Fibroblast of the conjunctiva (primary cell): ENCODE measurements around the gene PHLDB2.

Source experiments
- DNase-seq: peaks from one replicate; pipeline ENCODE4 v3.0.0-alpha.2; 2010; ENCODE audit warnings: low read depth

Gene PHLDB2

GRCh38 chr3:111926266-111926676, 67.2 kb downstream of the PHLDB2 start:
- DNase-seq: no peak

DNA sequence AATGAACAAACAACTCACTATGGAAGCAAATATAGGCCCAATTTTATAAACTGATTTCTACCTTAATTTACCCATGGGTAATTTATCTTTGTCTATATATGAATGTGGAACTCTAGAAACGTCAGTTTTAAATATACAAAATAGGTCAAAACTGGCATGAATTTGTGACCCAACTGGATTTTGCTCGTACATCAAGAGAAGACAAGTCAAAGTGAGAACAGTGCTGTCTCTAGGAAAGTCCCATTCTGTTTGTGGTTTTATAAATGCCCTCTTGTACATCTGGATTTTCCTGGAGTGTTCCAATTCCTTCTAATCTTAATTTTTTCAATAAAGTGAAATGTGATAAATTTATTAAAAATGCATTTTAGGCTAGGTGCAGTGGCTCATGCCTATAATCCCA, 69.5 kb downstream of the PHLDB2 start:
- no peak for DNase-seq

DNA sequence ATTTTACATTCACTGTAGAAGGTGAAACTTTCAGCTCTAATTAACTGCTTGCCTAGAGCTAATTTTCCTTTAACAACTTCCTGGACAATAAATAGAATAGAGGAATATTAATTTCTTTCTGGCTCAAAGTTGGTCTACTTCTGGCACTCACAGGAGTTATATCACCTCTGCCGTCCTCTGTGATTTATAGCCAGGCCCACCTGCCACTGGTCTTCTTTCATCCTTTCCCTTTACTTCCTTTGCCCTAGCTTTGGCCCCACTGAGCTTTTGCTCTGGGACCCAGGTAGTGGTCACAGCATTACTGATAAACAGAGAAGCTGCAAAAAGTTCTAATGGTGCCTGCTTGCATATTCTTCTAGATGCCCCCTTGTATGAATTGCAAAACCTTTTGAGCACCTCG, 70.4 kb downstream of the PHLDB2 start:
- no peak for DNase-seq

- no peak for DNase-seq
These were observed 73.9 kb downstream of the PHLDB2 start for GRCh38 chr3:111932946-111933345.

DNA sequence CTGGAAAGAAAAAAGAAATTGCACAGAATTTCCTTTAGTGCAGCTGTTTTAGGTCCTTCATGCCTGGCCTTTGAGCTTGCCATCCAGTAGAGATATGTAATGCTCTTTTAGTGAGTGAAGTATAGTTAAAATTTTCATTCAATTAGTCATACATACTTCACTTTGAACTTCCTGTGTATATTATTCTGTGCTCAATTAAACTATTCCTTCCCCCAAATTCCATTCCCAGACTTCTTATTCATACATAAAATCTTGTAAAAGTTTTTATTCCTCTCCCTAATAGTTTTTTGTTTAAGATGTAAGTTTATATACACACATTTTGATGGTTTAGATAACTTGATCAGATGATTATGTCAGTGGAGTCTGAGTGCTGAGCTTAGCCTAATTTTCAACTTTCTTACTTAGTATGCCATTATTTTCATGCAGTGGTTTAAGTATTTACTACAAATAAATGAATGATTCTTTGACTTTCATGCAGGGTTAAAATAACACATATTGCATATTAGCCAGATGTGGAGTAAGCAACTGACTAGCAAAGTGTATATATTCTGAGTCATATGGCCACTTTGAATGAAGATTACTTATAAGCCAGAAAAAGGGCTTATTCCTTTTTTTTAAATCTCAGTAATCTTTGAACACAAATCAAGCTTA, 77.3 kb downstream of the PHLDB2 start:
- DNase-seq: no peak

GRCh38 chr3:111936967-111937366, 77.9 kb downstream of the PHLDB2 start:
- no peak for DNase-seq

DNA sequence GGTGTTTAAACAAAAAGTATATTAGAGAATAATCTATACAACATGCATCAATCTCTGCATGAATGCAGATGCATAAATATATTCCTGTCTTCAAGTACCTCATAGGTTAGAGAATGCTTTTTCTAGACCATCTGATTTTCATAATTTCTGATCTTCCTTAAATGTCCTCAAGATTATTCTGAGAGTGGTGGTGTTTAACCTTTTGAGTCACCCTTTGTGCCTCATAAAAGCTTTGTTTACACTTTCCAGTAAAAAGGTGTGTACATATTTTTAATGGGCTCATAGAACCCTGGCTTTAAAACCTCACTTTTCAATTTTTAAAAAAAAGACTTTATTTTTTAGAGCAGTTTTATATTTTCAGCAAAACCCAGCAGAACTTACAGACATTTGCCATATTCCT, 78.8 kb downstream of the PHLDB2 start:
- DNase-seq: no peak

GRCh38 chr3:111939873-111940272, 80.8 kb downstream of the PHLDB2 start:
- DNase-seq: no peak

DNA sequence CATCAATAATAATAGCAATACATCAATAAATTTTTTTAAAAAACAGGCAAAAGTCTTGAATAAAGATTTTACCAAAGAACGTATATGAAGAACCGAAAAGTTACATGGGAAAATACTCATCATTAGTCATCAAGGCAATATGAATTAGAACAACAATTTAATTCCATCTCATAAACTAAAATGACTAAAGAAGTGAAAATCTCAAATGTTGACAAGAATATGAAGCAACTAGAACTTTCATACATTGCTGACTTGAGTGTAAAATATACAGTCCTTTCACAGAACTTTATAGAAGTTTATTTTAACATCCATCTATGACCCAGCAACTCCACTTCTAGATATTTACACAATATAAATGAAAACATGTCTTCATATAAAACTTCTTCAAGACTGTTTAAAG, 84.5 kb downstream of the PHLDB2 start:
- DNase-seq: no peak

GRCh38 chr3:111944372-111944771, 85.3 kb downstream of the PHLDB2 start:
- no peak for DNase-seq

- no peak for DNase-seq
These were observed 88.2 kb downstream of the PHLDB2 start for GRCh38 chr3:111947231-111947630.

DNA sequence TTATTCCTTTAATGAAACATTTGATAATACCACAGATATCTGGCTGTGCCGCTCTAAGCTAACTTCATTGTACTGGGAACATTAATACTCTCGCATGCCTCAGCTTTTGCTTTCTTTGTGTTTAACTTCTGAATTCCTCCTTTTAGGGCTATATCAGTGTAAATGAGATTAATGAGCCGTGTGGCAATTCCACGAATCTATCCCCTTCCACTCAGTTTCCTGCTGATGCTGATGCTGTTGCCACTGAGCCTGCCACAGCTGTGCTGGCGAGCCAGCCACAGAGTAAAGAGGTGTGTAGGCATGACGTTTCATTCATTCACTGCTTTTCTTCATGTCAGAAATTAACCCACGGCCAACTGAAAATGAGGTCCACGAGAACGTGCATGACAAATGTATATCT, 89.7 kb downstream of the PHLDB2 start:
- DNase-seq: no peak

DNA sequence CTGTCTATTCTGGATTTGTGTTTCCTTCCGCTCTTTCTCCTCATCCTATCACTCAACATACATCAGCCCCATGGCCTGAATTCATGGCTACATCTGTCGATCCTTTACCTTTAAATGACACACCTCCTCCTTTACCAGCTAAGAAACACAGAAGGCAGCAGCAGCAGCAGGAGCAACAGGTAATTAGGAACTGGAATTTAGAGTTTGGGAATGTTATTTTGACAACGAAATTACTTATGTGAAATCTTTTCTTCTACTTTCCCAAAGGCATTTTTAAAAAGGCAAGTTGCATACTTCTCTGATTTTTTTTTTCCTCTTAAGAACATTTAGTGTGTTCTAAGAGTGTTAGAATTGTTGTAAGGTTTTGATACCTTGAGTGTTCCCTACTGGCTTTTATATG, 90.6 kb downstream of the PHLDB2 start:
- no peak for DNase-seq

- DNase-seq: no peak
These were observed 92.0 kb downstream of the PHLDB2 start for GRCh38 chr3:111951032-111951431.

- DNase-seq: no peak
These were observed 93.0 kb downstream of the PHLDB2 start for GRCh38 chr3:111952086-111952485.

- DNase-seq: no peak
These were observed 93.9 kb downstream of the PHLDB2 start for GRCh38 chr3:111952866-111953450.

GRCh38 chr3:111954228-111954990, 95.3 kb downstream of the PHLDB2 start:
- DNase-seq: peak; percentile 57

- DNase-seq: no peak
These were observed 96.8 kb downstream of the PHLDB2 start for GRCh38 chr3:111955876-111956275.

DNA sequence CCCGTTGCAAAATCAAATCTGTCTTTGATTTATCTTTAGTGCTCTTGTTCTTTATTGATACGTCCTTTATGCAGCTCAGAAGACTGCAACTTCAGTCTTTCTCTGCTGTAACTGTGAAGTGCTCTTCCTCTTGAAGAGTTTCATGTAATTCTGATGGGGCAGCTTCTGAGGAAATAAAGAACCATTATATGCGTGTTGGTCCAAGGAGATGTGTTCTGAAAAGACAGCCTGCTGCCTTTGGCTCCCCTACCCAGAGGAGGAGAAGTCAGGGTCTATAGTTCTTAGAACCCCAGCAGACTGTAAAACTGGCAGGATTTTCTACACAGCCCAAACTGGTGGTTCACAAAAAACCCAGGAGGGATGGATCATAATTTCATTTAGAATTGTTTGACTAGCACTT, 97.4 kb downstream of the PHLDB2 start:
- no peak for DNase-seq

GRCh38 chr3:111956995-111957734, 98.1 kb downstream of the PHLDB2 start:
- no peak for DNase-seq

- DNase-seq: no peak
These were observed 102.5 kb downstream of the PHLDB2 start for GRCh38 chr3:111961461-111962164.

GRCh38 chr3:111963424-111963823, 104.4 kb downstream of the PHLDB2 start:
- DNase-seq: no peak
